ENCODE measurements around the gene XAB2. TPM values are rescaled to one million over a fixed set of nuclear protein-coding genes. Genes with fewer than 3 reads are reported as not detected.

Gene XAB2
- total RNA-seq, 4 donors from 2014 or later = 29.6 to 51.2 (median 31.1) TPM

GRCh38 chr19:7631577-7631976 lies 2.2 kb upstream of the XAB2 start:
- ATAC-seq (no peak), DNase-seq (no peak)
- H3K4me1 ChIP-seq = peaks cover 21 to 27% of the 10 kb centered on the region in 2 donors
- no peak overlapping the region for H3K27ac ChIP-seq
- no peak for TF ChIP-seq CTCF (IDR thresholded peaks at IDR 0.05 in 4 of 5, conservative IDR thresholded peaks at IDR 0.05 in 1 of 5)
- no peak for TF ChIP-seq POLR2A (IDR thresholded peaks at IDR 0.05)
- intact Hi-C loops (cut with DNase I; ENCODE audit: low total_unique reads) (no loop called here), in situ Hi-C loops (cut with MboI; ENCODE audit: low sequenced_read_pairs in 4 of 4) (no loop called here)
- H3K4me3 ChIP-seq = no peak overlapping the region
- peaks cover 0 to 7% of the 10 kb centered on the region in 2 donors for H3K36me3 ChIP-seq
- H3K27me3 ChIP-seq = peaks cover 10 to 15% (median 13%) of the 10 kb centered on the region in 3 donors
- H3K9me3 ChIP-seq = no peaks in the 10 kb centered on the region

GRCh38 chr19:7628589-7629311 lies 595 bp downstream of the XAB2 start:
- no peak for TF ChIP-seq CTCF (IDR thresholded peaks at IDR 0.05 in 4 of 5, conservative IDR thresholded peaks at IDR 0.05 in 1 of 5)
- no peak for TF ChIP-seq POLR2A (IDR thresholded peaks at IDR 0.05)
- H3K36me3 ChIP-seq = peaks cover 0 to 33% of the 10 kb centered on the region in 2 donors
- no peaks in the 10 kb centered on the region for H3K27me3 ChIP-seq
- in situ Hi-C loops (cut with MboI; ENCODE audit: low sequenced_read_pairs in 4 of 4) (no loop called here), intact Hi-C loops (cut with DNase I; ENCODE audit: low total_unique reads) (loop anchor here (1.0 to 10.0 kb wide), 7 partner anchors 24 to 894 kb away; partner anchors contain the start of genes GPR108, MAP2K7, MCOLN1 and PEX11G)
- ATAC-seq (no peak), DNase-seq (no peak)
- peaks cover 18 to 27% of the 10 kb centered on the region in 2 donors for H3K4me1 ChIP-seq
- H3K4me3 ChIP-seq = peak overlapping the region; percentile 83 to 100 (median 95)
- H3K27ac ChIP-seq = peak overlapping the region; percentile 80 to 92 (median 88)
- H3K9me3 ChIP-seq = no peaks in the 10 kb centered on the region

GRCh38 chr19:7627166-7627565 lies 2.2 kb downstream of the XAB2 start:
- no peaks in the 10 kb centered on the region for H3K27me3 ChIP-seq
- in situ Hi-C loops (cut with MboI; ENCODE audit: low sequenced_read_pairs in 4 of 4) = no loop called here
- no peak for DNase-seq
- no peak overlapping the region for H3K4me3 ChIP-seq
- ATAC-seq = no peak
- H3K9me3 ChIP-seq = no peaks in the 10 kb centered on the region
- H3K27ac ChIP-seq = no peak overlapping the region
- H3K4me1 ChIP-seq = peaks cover 18 to 27% of the 10 kb centered on the region in 2 donors
- TF ChIP-seq POLR2A (IDR thresholded peaks at IDR 0.05) = no peak
- no peak for TF ChIP-seq CTCF (IDR thresholded peaks at IDR 0.05 in 4 of 5, conservative IDR thresholded peaks at IDR 0.05 in 1 of 5)
- peaks cover 0 to 48% of the 10 kb centered on the region in 2 donors for H3K36me3 ChIP-seq
- intact Hi-C loops (cut with DNase I; ENCODE audit: low total_unique reads) = loop anchor here (10.0 kb wide), 1 partner anchor 892 kb away; the partner anchor contains the start of genes GPR108 and TRIP10

- Histone ChIP-seq H3K27me3 (no peaks in the 10 kb centered on the region), H3K4me3 (no peak overlapping the region), H3K27ac (no peak overlapping the region), H3K9me3 (no peaks in the 10 kb centered on the region), H3K4me1 (peaks cover 18 to 24% of the 10 kb centered on the region in 2 donors), H3K36me3 (peaks cover 0 to 61% of the 10 kb centered on the region in 2 donors)
- in situ Hi-C loops (cut with MboI; ENCODE audit: low sequenced_read_pairs in 4 of 4) (no loop called here), intact Hi-C loops (cut with DNase I; ENCODE audit: low total_unique reads) (loop anchor here (10.0 kb wide), 1 partner anchor 891 kb away; the partner anchor contains the start of genes GPR108 and TRIP10)
- DNase-seq (no peak), ATAC-seq (no peak)
- TF ChIP-seq CTCF (IDR thresholded peaks at IDR 0.05 in 4 of 5, conservative IDR thresholded peaks at IDR 0.05 in 1 of 5) = no peak
- no peak for TF ChIP-seq POLR2A (IDR thresholded peaks at IDR 0.05)
Observed at GRCh38 chr19:7625763-7626372, 3.5 kb downstream of the XAB2 start.
